H1 (cell line): Measurements from ENCODE around the gene TAF4.

Experiments
- BRCA1 ChIP-seq: IDR thresholded peaks from 2 replicates; pipeline ENCODE4 v1.6.1; 2012; ENCODE audit warnings: low read depth, low read length, improper control_type of control experiment
- CBX5 ChIP-seq: fragments of 300-800, 300-1000 bp; sonication (generic); IDR thresholded peaks from 2 replicates; pipeline ENCODE4 v1.7.1; 2016; ENCODE audit warnings: antibody characterized with exemption, low read length, low read depth
- CHD2 ChIP-seq: IDR thresholded peaks from 2 replicates; pipeline ENCODE4 v1.6.1; 2012; ENCODE audit warnings: low read length, improper control_type of control experiment
- CTCF ChIP-seq, 3 experiments: IDR thresholded peaks; 1 replicate in 2 of 3; 2 replicates in 1 of 3; pipeline versions ENCODE4 v1.5.1 to v1.6.1; 2011; ENCODE audit warnings: low read length in 3 of 3, mild to moderate bottlenecking in 3 of 3, inconsistent platforms in 2 of 3, low read depth in 1 of 3, moderate library complexity in 1 of 3; ENCODE audit not compliant: insufficient read depth in 1 of 3; ENCODE audit errors: control extremely low read depth in 1 of 3
- EZH2 ChIP-seq: fragments of 200-600 bp; sonication (generic); IDR thresholded peaks from 2 replicates; pipeline ENCODE4 v1.7.1; 2012; ENCODE audit warnings: low read depth, mild to moderate bottlenecking, moderate library complexity, low read length, inconsistent platforms; ENCODE audit not compliant: severe bottlenecking
- FOSL1 ChIP-seq: IDR thresholded peaks from 2 replicates; pipeline ENCODE4 v1.6.1; 2011; ENCODE audit warnings: mild to moderate bottlenecking, low read depth, low read length, moderate library complexity; ENCODE audit not compliant: insufficient read depth
- GABPA ChIP-seq: IDR thresholded peaks from 2 replicates; pipeline ENCODE4 v1.6.1; 2011; ENCODE audit warnings: mild to moderate bottlenecking, low read length, moderate library complexity, borderline replicate concordance; ENCODE audit not compliant: insufficient read depth
- JUND ChIP-seq: IDR thresholded peaks from 2 replicates; pipeline ENCODE4 v1.6.1; 2011; ENCODE audit warnings: mild to moderate bottlenecking, improper control_type of control experiment, low read length
- MAFK ChIP-seq: IDR thresholded peaks from 2 replicates; pipeline ENCODE4 v1.6.1; 2012; ENCODE audit warnings: low read depth, mild to moderate bottlenecking, improper control_type of control experiment, low read length
- POLR2A ChIP-seq, 2 experiments: IDR thresholded peaks; 1 replicate in 1 of 2; 2 replicates in 1 of 2; pipeline ENCODE4 v1.6.1; 2011; ENCODE audit warnings: low read depth in 2 of 2, low read length in 2 of 2, mild to moderate bottlenecking in 2 of 2; ENCODE audit errors: control extremely low read depth in 1 of 2
- POU5F1 ChIP-seq: IDR thresholded peaks from 2 replicates; pipeline ENCODE4 v1.6.1; 2011; ENCODE audit warnings: low read depth, mild to moderate bottlenecking, low read length, moderate library complexity
- SIN3A ChIP-seq, 2 experiments: IDR thresholded peaks in 1 of 2; conservative IDR thresholded peaks in 1 of 2; 2 replicates each; pipeline ENCODE4 v1.6.1; 2011 to 2012; ENCODE audit warnings: low read length in 2 of 2, improper control_type of control experiment in 1 of 2, low read depth in 1 of 2, mild to moderate bottlenecking in 1 of 2
- TEAD4 ChIP-seq: IDR thresholded peaks from 2 replicates; pipeline ENCODE4 v1.6.1; 2012; ENCODE audit warnings: low read depth, low read length, inconsistent platforms, mixed read lengths
- USF2 ChIP-seq: IDR thresholded peaks from 2 replicates; pipeline ENCODE4 v1.6.1; 2011; ENCODE audit warnings: low read length, improper control_type of control experiment

- TF ChIP-seq TEAD4 = no peak
- no peak for TF ChIP-seq GABPA
- no peak for TF ChIP-seq BRCA1
- no peak for TF ChIP-seq CTCF (IDR thresholded peaks at IDR 0.05; ENCODE audit: control extremely low read depth in 1 of 3, insufficient read depth in 1 of 3, low read depth in 1 of 3, low read length in 3 of 3)
- no peak for TF ChIP-seq POLR2A (IDR thresholded peaks at IDR 0.05; ENCODE audit: control extremely low read depth in 1 of 2, low read depth in 2 of 2, low read length in 2 of 2)
- no peak for TF ChIP-seq SIN3A (conservative IDR thresholded peaks at IDR 0.05 in 1 of 2, IDR thresholded peaks at IDR 0.05 in 1 of 2; ENCODE audit: low read depth in 1 of 2, low read length in 2 of 2)
- TF ChIP-seq FOSL1 = no peak
- no peak for TF ChIP-seq JUND
- no peak for TF ChIP-seq USF2
- TF ChIP-seq CBX5 = no peak
- TF ChIP-seq MAFK = no peak
- TF ChIP-seq EZH2 = no peak
- TF ChIP-seq POU5F1 = no peak
- no peak for TF ChIP-seq CHD2
Observed at GRCh38 chr20:61982191-61982950, 83.3 kb downstream of the TAF4 start.
